ENCODE data around the gene LLGL2. TPM values are rescaled to one million over a fixed set of nuclear protein-coding genes. Genes with fewer than 3 reads are reported as not detected.
A peak's percentile ranks its signal among the peaks of the same experiment; 100 is the strongest.

LLGL2 gene
- total RNA-seq, 1 donor from 2014 or later = 2.7 TPM

- DNase-seq = no peak
Observed at GRCh38 chr17:75552425-75553294, 27.2 kb downstream of the LLGL2 start.

GRCh38 chr17:75553295-75554110 is 28.0 kb downstream of the LLGL2 start:
- DNase-seq = no peak

- DNase-seq = no peak
Observed at GRCh38 chr17:75555679-75556153, 30.2 kb downstream of the LLGL2 start.

GRCh38 chr17:75557075-75557851 is 31.8 kb downstream of the LLGL2 start:
- DNase-seq = peak; percentile 52

GRCh38 chr17:75557852-75558665 is 32.6 kb downstream of the LLGL2 start:
- DNase-seq = no peak

- no peak for DNase-seq
Observed at GRCh38 chr17:75558666-75559530, 33.4 kb downstream of the LLGL2 start.

- no peak for DNase-seq
Observed at GRCh38 chr17:75559958-75560533, 34.5 kb downstream of the LLGL2 start.

GRCh38 chr17:75561927-75562603 is 36.6 kb downstream of the LLGL2 start:
- DNase-seq = no peak

GRCh38 chr17:75563063-75563758 is 37.7 kb downstream of the LLGL2 start:
- DNase-seq = no peak

- DNase-seq = no peak
Observed at GRCh38 chr17:75564195-75564594, 38.7 kb downstream of the LLGL2 start.

GRCh38 chr17:75565066-75565465 is 39.6 kb downstream of the LLGL2 start:
- DNase-seq = no peak

- DNase-seq = no peak
Observed at GRCh38 chr17:75565618-75566017, 40.1 kb downstream of the LLGL2 start.

GRCh38 chr17:75566416-75566815 is 40.9 kb downstream of the LLGL2 start:
- DNase-seq = no peak

- no peak for DNase-seq
Observed at GRCh38 chr17:75566834-75567233, 41.3 kb downstream of the LLGL2 start.

- DNase-seq = no peak
Observed at GRCh38 chr17:75568412-75569255, 43.1 kb downstream of the LLGL2 start.

GRCh38 chr17:75570034-75570676 is 44.7 kb downstream of the LLGL2 start:
- no peak for DNase-seq

GRCh38 chr17:75570772-75571171 is 45.3 kb downstream of the LLGL2 start:
- DNase-seq = no peak

Measured in occipital lobe (tissue), 2 donors.